Measurements from ENCODE around the gene GPR84.

DNA sequence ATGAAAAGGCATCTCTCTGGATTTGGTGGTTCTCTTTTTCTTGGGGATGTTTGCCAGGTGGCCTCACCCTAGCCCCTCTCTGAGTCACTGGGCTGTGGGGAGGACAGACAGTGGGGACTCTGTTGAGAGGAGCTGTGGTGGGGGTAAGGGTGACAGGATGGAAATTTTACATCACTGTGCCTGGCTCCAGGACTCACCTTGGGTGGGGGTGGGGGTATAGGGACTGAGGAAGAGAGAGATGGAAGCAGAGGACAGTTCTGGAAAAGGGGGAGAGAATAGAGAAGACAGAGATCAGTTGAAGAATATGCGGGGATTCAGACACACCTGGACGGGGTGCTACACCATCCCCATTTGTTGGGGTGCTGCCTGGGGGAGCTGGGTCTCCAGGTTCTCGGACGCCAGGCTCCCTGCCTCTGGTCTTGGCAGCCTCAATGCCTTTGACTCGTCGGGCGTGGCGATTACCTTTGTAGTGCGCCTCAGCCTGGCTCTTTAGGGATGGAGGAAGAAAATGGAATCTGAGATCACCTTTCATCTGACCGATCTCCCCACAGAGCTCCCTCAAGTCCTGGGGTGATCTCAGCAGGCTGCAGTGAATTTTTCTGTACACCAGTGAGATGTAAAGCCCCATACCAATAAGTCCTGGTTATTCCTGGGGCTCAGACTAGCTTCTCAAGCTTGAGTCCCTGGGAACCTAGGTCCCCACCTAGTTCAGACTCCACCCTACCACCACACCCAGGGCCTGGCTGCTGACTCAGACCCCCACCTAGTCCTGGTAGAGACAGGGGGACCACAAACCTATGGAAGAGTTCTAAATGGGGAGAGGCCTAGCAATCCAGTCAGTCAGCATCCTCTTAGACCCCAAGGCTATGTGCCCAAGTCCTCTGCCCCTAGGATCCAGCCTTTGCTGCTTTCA, 9.6 kb upstream of the GPR84 start:
- TF ChIP-seq GATA3 (IDR thresholded peaks at IDR 0.05; ENCODE audit: low read depth, low read length) (no peak), GATA2 (IDR thresholded peaks at IDR 0.05; ENCODE audit: low read depth, low read length) (no peak)

Data from SH-SY5Y (cell line).